Thyroid gland (tissue), 4 donors: ENCODE data around the gene PADI6. TPM values are rescaled to one million over a fixed set of nuclear protein-coding genes. Genes with fewer than 3 reads are reported as not detected.

Experiments
- DNase-seq, 2 donors: peaks; one replicate each; pipeline ENCODE4 v3.0.0-alpha.2; 2019
- H3K27ac ChIP-seq, 3 donors: fragments of 200-600 bp; sonication (generic); 1 replicate in 2 of 3; 2 replicates in 1 of 3; pipeline ENCODE4 v1.5.1; 2016 to 2019; ENCODE audit warnings: mild to moderate bottlenecking in 1 of 3, moderate library complexity in 1 of 3
- H3K27me3 ChIP-seq: fragments of 200-600 bp; sonication (generic); one replicate; pipeline ENCODE4 v1.5.1; 2019
- H3K36me3 ChIP-seq, 2 donors: fragments of 200-600 bp; sonication (generic); one replicate each; pipeline ENCODE4 v1.5.1; 2016 to 2019
- H3K4me1 ChIP-seq, 2 donors: fragments of 200-600 bp; sonication (generic); one replicate each; pipeline ENCODE4 v1.5.1; 2017 to 2019
- H3K4me3 ChIP-seq, 3 donors: fragments of 200-600 bp; sonication (generic); replicated peaks in 1 of 3; 1 replicate in 2 of 3; 2 replicates in 1 of 3; pipeline ENCODE4 v1.5.1; 2016; ENCODE audit warnings: mild to moderate bottlenecking in 1 of 3
- H3K9me3 ChIP-seq: fragments of 200-600 bp; sonication (generic); one replicate; pipeline ENCODE4 v1.5.1; 2017
- CTCF ChIP-seq, 6 experiments: fragments of 200-600 bp in 3 of 6; fragments of 450-650 bp in 3 of 6; sonication (generic) in 3 of 6; IDR thresholded peaks; one replicate each; pipeline ENCODE4 v1.5.1; 2016 to 2019; ENCODE audit warnings: antibody characterized with exemption in 6 of 6, mild to moderate bottlenecking in 2 of 6, inconsistent platforms in 1 of 6, moderate library complexity in 1 of 6
- POLR2A ChIP-seq, 2 donors: fragments of 450-650 bp; IDR thresholded peaks; one replicate each; pipeline ENCODE4 v1.6.1; 2017; ENCODE audit warnings: antibody characterized with exemption in 2 of 2, mild to moderate bottlenecking in 2 of 2, moderate library complexity in 1 of 2
- WGBS, 2 donors: methylation state at CpG; one replicate each; pipeline ENCODE4 v1.1.5; 2017; 5-methylcytosine and 5-hydroxymethylcytosine counted together
- intact Hi-C: fragments of 100-400 bp; cut with DNase I; formaldehyde crosslinking; loops from one replicate; pipeline ENCODE4 v1.15.1; 2023
- total RNA-seq, 4 donors: library from RNA; depleted of rRNA; stranded (reverse); fragments of >200 nt; gene quantifications; one replicate each; pipeline ENCODE4 v1.2.3, GENCODE V29; 2016

The PADI6 gene
- total RNA-seq, 4 donors from 2014 or later, result not detected

GRCh38 chr1:17409391-17409811 lies 37.4 kb downstream of the PADI6 start:
- Histone ChIP-seq H3K4me3 (no peak overlapping the region), H3K27me3 (no peaks in the 10 kb centered on the region), H3K36me3 (peaks cover 48 to 62% of the 10 kb centered on the region in 2 donors), H3K9me3 (no peaks in the 10 kb centered on the region), H3K27ac (no peak overlapping the region), H3K4me1 (no peaks in the 10 kb centered on the region)
- intact Hi-C loops, result no loop called here
- DNase-seq, result no peak
- WGBS, 2 donors, result 96 to 100% methylated on average over 6 to 10 of the region's 10 CpGs
- TF ChIP-seq POLR2A (IDR thresholded peaks at IDR 0.05) (no peak), CTCF (IDR thresholded peaks at IDR 0.05) (no peak)

- intact Hi-C loops, result no loop called here
- H3K27ac ChIP-seq, result no peak overlapping the region
Observed at GRCh38 chr1:17412093-17412870, 40.3 kb downstream of the PADI6 start.

GRCh38 chr1:17414022-17414421 lies 42.0 kb downstream of the PADI6 start:
- intact Hi-C loops, result no loop called here
- TF ChIP-seq CTCF (IDR thresholded peaks at IDR 0.05) (no peak), POLR2A (IDR thresholded peaks at IDR 0.05) (no peak)
- peaks cover 62 to 92% of the 10 kb centered on the region in 2 donors for H3K36me3 ChIP-seq
- no peak overlapping the region for H3K4me3 ChIP-seq
- H3K4me1 ChIP-seq, result no peaks in the 10 kb centered on the region
- no peaks in the 10 kb centered on the region for H3K9me3 ChIP-seq
- no peak for DNase-seq
- WGBS, 2 donors, result 92 to 98% methylated on average over 2 of the region's 2 CpGs
- no peak overlapping the region for H3K27ac ChIP-seq
- H3K27me3 ChIP-seq, result no peaks in the 10 kb centered on the region

More at GRCh38 chr1:17412093-17412870, 40.3 kb downstream of the PADI6 start:
- no peaks in the 10 kb centered on the region for H3K9me3 ChIP-seq
- TF ChIP-seq CTCF (IDR thresholded peaks at IDR 0.05) (no peak), POLR2A (IDR thresholded peaks at IDR 0.05) (no peak)
- H3K36me3 ChIP-seq, result peaks cover 72 to 89% of the 10 kb centered on the region in 2 donors
- H3K27me3 ChIP-seq, result no peaks in the 10 kb centered on the region
- H3K4me3 ChIP-seq, result no peak overlapping the region
- no peaks in the 10 kb centered on the region for H3K4me1 ChIP-seq
- DNase-seq, result peak; percentile 43 to 72
- WGBS, 2 donors, result 56 to 69% methylated on average over 12 to 13 of the region's 16 CpGs

GRCh38 chr1:17416389-17416788 lies 44.4 kb downstream of the PADI6 start:
- H3K9me3 ChIP-seq, result no peaks in the 10 kb centered on the region
- H3K27ac ChIP-seq, result no peak overlapping the region
- intact Hi-C loops, result no loop called here
- H3K4me3 ChIP-seq, result no peak overlapping the region
- DNase-seq, result no peak
- H3K4me1 ChIP-seq, result no peaks in the 10 kb centered on the region
- H3K27me3 ChIP-seq, result no peaks in the 10 kb centered on the region
- whole genome bisulfite sequencing, 2 donors, result 91 to 92% methylated on average over 20 of the region's 20 CpGs
- no peak for TF ChIP-seq CTCF (IDR thresholded peaks at IDR 0.05)
- TF ChIP-seq POLR2A (IDR thresholded peaks at IDR 0.05), result no peak
- peaks cover 64 to 84% of the 10 kb centered on the region in 2 donors for H3K36me3 ChIP-seq

GRCh38 chr1:17419626-17420328 lies 47.8 kb downstream of the PADI6 start:
- WGBS, 2 donors, result 60% methylated on average over 42 of the region's 42 CpGs
- no peak overlapping the region for H3K27ac ChIP-seq
- H3K9me3 ChIP-seq, result no peaks in the 10 kb centered on the region
- TF ChIP-seq POLR2A (IDR thresholded peaks at IDR 0.05), result no peak
- TF ChIP-seq CTCF (IDR thresholded peaks at IDR 0.05), result peak; percentile 64 to 97 (median 92)
- no peak overlapping the region for H3K4me3 ChIP-seq
- intact Hi-C loops, result loop anchor here (10.0 kb wide), 1 partner anchor 185 kb away; no protein-coding TSS in a partner anchor
- no peaks in the 10 kb centered on the region for H3K27me3 ChIP-seq
- peaks cover 55 to 68% of the 10 kb centered on the region in 2 donors for H3K36me3 ChIP-seq
- DNase-seq, result peak; percentile 56
- H3K4me1 ChIP-seq, result no peaks in the 10 kb centered on the region
